ENCODE results near the gene ZNF512B. TPM values are rescaled to one million over a fixed set of nuclear protein-coding genes. Genes with fewer than 3 reads are reported as not detected.

The ZNF512B gene
- total and polyA plus RNA-seq, 2 experiments from 2014 or later, result 6.1 to 28.8 TPM

GRCh38 chr20:63919130-63919529, 50.6 kb downstream of the ZNF512B start:
- peaks cover 34% of the 10 kb centered on the region for H3K79me2 ChIP-seq (replicated peaks; ENCODE audit: insufficient read depth)
- no peak for DNase-seq (ENCODE audit: low spot score)
- no peak for TF ChIP-seq REST (IDR thresholded peaks at IDR 0.05; ENCODE audit: unreplicated experiment)
- no peak for TF ChIP-seq CREB1 (CRISPR knock-in tag; IDR thresholded peaks at IDR 0.05; ENCODE audit: low read depth)
- no peak for TF ChIP-seq EZH2phosphoT487 (IDR thresholded peaks at IDR 0.05; ENCODE audit: unreplicated experiment)
- TF ChIP-seq EZH2 (IDR thresholded peaks at IDR 0.05; ENCODE audit: low read depth, unreplicated experiment), result no peak
- no peak for TF ChIP-seq POLR2AphosphoS5 (IDR thresholded peaks at IDR 0.05; ENCODE audit: low read depth)
- TF ChIP-seq JUNB (IDR thresholded peaks at IDR 0.05; ENCODE audit: unreplicated experiment), result no peak
- no peak for TF ChIP-seq NANOG (IDR thresholded peaks at IDR 0.05; ENCODE audit: borderline replicate concordance)
- no peak for TF ChIP-seq CTCF (conservative IDR thresholded peaks at IDR 0.05; ENCODE audit: low read depth in 2 of 2)
- TF ChIP-seq ZNF462 (CRISPR knock-in tag; IDR thresholded peaks at IDR 0.05), result no peak
- TF ChIP-seq STAT1 (IDR thresholded peaks at IDR 0.05; ENCODE audit: unreplicated experiment), result no peak
- no peak for TF ChIP-seq ETS1 (IDR thresholded peaks at IDR 0.05)
- no peak for TF ChIP-seq ZNF114 (CRISPR knock-in tag; IDR thresholded peaks at IDR 0.05)
- no peak for TF ChIP-seq ZNF331 (CRISPR knock-in tag; IDR thresholded peaks at IDR 0.05; ENCODE audit: low read depth)
- no peaks in the 10 kb centered on the region for H3F3A ChIP-seq (replicated peaks; ENCODE audit: low read depth)
- Mint-ChIP-seq H3K4me3 (no peak overlapping the region), H3K27me3 (ENCODE audit: insufficient read depth, low read depth, poor library complexity) (peaks cover 8% of the 10 kb centered on the region), H3K27ac (no peak overlapping the region), H3K36me3 (ENCODE audit: low read depth) (peaks cover 26% of the 10 kb centered on the region), H3K4me1 (no peaks in the 10 kb centered on the region), H3K9me3 (peaks cover 3% of the 10 kb centered on the region; the same call in 2 of the 3 replicates)
- ATAC-seq, result no peak
- no peaks in the 10 kb centered on the region for H3K4me1 ChIP-seq (ENCODE audit: insufficient read depth)
- H4K20me1 ChIP-seq (replicated peaks; ENCODE audit: insufficient read depth), result no peaks in the 10 kb centered on the region; the same call in 1 of the 2 replicates
- H3K27me3 ChIP-seq (ENCODE audit: insufficient read depth), result no peaks in the 10 kb centered on the region
- no peaks in the 10 kb centered on the region for H3K9me2 ChIP-seq (ENCODE audit: insufficient read depth)
- no peak overlapping the region for H3K27ac ChIP-seq (ENCODE audit: low read depth)
- H3K4me2 ChIP-seq, result no peak overlapping the region
- H2AFZ ChIP-seq, result no peak overlapping the region
- no peak overlapping the region for H3K4me3 ChIP-seq
- H3K36me3 ChIP-seq (ENCODE audit: insufficient read depth), result no peaks in the 10 kb centered on the region
